ENCODE measurements around the gene GALK2.

DNA sequence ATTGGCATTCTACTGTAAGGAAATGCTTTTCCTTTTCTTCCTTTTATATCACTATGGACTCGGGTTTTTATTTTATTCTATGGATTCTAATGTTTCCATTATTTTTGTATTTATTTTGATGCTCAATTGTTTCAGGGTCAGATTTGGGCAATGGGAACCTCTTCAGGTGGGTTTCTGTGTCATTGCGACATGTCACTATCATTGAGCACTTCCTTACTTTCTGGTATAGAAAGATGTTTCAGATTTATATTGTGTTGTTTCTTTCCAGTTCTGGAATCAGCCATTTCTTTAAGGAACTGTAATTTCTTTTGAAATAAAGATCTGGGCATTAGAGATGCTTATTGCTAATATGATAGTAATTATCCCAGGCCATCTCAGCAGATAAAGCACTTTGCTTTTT lies 21.8 kb downstream of the GALK2 start:
- TF ChIP-seq, protein P1, sequence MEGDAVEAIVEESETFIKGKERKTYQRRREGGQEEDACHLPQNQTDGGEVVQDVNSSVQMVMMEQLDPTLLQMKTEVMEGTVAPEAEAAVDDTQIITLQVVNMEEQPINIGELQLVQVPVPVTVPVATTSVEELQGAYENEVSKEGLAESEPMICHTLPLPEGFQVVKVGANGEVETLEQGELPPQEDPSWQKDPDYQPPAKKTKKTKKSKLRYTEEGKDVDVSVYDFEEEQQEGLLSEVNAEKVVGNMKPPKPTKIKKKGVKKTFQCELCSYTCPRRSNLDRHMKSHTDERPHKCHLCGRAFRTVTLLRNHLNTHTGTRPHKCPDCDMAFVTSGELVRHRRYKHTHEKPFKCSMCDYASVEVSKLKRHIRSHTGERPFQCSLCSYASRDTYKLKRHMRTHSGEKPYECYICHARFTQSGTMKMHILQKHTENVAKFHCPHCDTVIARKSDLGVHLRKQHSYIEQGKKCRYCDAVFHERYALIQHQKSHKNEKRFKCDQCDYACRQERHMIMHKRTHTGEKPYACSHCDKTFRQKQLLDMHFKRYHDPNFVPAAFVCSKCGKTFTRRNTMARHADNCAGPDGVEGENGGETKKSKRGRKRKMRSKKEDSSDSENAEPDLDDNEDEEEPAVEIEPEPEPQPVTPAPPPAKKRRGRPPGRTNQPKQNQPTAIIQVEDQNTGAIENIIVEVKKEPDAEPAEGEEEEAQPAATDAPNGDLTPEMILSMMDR (IDR thresholded peaks at IDR 0.05), result no peak
- no peak for TF ChIP-seq POLR2A (IDR thresholded peaks at IDR 0.05)

Data from body of pancreas (tissue), 4 donors.